Colon (tissue), 2 donors: ENCODE results near the gene MEF2B.

Experiments
- FAIRE-seq: peaks from 2 replicates; lab custom pipeline; 2012; peaks lifted over from hg19 to GRCh38; lab: Jason Lieb, UNC
- donor health status: control.
- donor health status: control.

MEF2B gene

DNA sequence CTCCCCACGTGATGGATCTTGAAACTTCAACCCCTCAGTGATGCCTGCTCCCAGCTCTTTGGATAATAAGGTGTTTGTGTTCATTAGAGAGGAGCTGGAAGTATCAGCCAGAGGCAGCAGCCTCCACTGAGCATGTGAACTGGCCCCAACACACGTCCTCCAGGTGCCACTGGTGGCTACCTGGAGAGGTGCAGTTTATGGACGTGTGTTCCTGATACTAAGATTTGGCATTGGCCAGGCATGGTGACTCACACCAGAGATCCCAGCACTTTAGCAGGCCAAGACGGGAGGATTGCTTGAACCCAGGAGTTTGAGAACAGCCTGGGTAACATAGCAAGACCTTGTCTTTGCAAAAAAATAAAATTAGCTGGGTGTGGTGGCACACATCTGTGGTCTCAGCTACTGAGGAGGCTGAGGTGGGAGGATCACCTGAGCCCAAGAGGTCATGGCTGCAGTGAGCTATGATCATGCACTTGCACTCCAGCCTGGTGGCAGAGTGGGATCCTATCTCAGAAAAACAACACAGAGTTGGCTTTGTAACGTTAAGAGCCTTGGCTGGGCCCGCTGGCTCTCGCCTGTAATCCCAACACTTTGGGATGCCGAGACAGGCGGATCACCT is 71.9 kb downstream of the MEF2B start:
- FAIRE-seq = no peak

DNA sequence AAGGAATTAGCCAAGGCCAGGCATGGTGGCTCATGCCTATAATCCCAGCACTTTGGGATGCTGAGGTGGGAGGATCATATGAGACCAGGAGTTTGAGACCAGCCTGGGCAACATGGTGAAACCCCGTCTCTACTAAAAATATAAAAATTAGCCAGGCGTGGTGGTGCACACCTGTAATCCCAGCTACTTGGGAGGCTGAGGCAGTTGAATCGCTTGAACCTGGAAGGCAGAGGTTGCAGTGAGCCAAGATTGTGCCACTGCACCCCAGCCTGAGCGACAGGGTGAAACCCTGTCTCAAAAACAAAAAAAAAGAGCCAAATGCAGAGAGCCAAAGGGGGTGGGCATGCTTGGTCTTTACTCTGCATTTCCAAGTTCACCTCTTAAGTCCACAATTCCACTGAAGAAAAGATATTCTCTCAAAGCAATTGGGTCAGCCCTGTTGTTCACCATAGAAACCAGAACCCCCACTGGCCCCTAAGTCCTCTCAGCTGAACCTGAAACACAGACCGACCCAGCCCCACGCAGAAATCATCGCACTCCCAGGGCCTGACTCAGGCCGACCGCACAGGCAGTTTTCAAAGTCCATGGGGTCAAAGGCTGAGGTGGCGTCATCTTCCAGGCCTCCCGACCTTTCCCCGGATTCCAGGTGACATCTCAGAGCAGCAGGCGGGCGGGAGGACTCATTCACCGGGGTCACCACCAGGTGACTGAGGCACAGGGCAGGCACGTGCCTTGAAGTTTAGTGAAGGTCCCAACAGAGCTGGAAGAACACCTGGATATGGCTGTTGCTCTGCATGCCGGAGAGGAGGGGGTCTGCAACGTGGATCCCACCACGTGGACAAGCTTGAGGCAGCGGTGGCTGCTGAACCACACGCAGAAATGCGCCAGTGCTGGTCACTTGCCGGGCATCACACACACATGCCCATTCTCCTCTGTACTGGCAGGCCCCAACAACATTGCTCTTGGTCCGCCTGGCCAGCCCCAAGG is 73.1 kb downstream of the MEF2B start:
- FAIRE-seq = no peak

DNA sequence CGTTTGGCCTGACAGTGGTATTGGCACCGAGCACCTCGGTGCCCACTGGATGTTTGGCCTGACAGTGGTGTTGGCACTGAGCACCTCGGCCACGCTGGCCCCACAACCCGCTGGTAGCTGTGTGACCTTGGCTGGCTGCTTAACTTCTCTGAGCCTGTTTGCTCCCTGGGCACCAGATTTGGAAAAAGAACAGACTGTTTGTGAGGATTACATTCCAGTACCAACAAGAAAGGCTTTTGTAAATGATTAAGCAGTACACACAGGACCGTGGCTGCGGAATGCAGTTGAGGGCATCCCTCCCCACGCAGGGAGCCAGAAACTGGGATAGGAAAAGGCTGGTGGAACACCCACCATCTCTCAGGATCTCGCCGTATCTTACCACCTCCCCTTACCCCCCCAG is 74.4 kb downstream of the MEF2B start:
- FAIRE-seq = no peak
